NCI-H69 (cell line): ENCODE data around the gene RHBDF2.
"Not testable (repeated sequence)": the region's sequence is repeated elsewhere in the genome, so short reads cannot be mapped to it uniquely, and the experiment has no call there.

Experiments
- DNase-seq: peaks from one replicate; lab custom pipeline; 2025; lab: John Stamatoyannopoulos, UW

Gene RHBDF2

GRCh38 chr17:76524598-76525512 is 23.6 kb upstream of the RHBDF2 start:
- no peak for DNase-seq

GRCh38 chr17:76523084-76524037 is 22.1 kb upstream of the RHBDF2 start:
- peak; percentile 82 for DNase-seq

- DNase-seq: not testable (repeated sequence)
These were observed 20.5 kb upstream of the RHBDF2 start for GRCh38 chr17:76521683-76522082.

- no peak for DNase-seq
These were observed 20.0 kb upstream of the RHBDF2 start for GRCh38 chr17:76521262-76521661.

GRCh38 chr17:76519048-76519966 is 18.1 kb upstream of the RHBDF2 start:
- no peak for DNase-seq

GRCh38 chr17:76517638-76518038 is 16.4 kb upstream of the RHBDF2 start:
- no peak for DNase-seq

- no peak for DNase-seq
These were observed 14.2 kb upstream of the RHBDF2 start for GRCh38 chr17:76515274-76515949.

GRCh38 chr17:76514355-76514754 is 13.1 kb upstream of the RHBDF2 start:
- DNase-seq: not testable (repeated sequence)

- DNase-seq: no peak
These were observed 12.1 kb upstream of the RHBDF2 start for GRCh38 chr17:76513306-76513692.

- DNase-seq: no peak
These were observed 11.4 kb upstream of the RHBDF2 start for GRCh38 chr17:76512366-76513305.

GRCh38 chr17:76511668-76512365 is 10.6 kb upstream of the RHBDF2 start:
- DNase-seq: no peak

- peak; percentile 30 for DNase-seq
These were observed 9.6 kb upstream of the RHBDF2 start for GRCh38 chr17:76510831-76511244.

GRCh38 chr17:76508472-76509063 is 7.3 kb upstream of the RHBDF2 start:
- not testable (repeated sequence) for DNase-seq

- peak; percentile 76 for DNase-seq
These were observed 5.5 kb upstream of the RHBDF2 start for GRCh38 chr17:76506408-76507345.

- DNase-seq: peak; percentile 30
These were observed 2.9 kb upstream of the RHBDF2 start for GRCh38 chr17:76504117-76504516.

GRCh38 chr17:76502341-76503211 is 1.4 kb upstream of the RHBDF2 start:
- DNase-seq: peak; percentile 66
